ENCODE data around the gene MAGI2.

MAGI2 gene

DNA sequence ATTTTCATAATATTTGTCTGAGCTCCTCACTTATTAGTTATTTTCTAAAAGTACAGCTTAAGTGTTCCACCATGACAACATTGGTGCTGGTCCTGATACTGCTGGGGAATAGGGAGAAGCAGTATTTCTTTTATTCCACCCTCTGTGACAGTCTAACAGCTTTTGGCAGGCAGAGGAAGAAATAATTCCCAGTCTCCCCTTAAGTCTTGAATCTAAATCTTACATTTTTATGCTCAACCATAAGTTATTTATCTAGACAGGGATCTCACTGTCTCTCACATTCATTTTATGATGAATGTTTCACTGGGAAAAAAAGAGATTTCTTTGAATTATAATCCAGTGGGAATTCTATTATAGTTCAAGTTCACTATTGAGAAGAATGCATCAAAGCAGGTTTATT lies 71.5 kb downstream of the MAGI2 start:
- DNase-seq, result no peak

GRCh38 chr7:79377097-79377496 lies 76.4 kb downstream of the MAGI2 start:
- no peak for DNase-seq

DNA sequence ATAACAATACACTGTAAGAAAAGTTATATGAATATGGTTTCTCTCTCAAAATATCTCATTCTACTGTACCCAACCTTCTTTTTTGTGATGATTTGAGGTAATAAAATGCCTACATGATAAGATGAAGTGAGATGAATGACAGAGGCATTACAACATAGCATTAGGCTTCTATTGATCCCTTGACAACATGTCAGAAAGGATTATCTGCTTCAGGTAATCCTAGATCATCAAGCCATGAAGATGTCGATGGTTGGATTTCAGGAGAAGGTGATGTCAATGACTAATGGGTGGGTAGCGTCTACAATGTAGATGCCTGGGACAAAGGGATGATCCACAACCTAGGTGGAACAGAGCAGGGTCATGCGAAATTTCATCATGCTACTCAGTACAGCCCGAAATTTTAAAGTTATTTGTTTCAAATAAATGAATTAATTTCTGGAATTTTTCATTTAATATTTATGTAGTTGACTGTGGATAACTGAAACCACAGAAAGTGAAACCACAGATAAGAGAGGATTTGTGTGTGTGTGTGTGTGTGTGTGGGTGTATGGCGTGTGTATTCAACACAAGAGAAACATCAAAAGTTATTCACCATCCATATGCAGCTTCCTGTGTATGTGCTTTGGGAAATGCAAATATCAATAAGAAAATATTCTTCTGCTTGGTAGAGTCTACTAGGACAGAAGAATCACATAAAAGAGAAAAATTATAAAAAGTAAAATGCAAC lies 77.0 kb downstream of the MAGI2 start:
- no peak for DNase-seq

DNA sequence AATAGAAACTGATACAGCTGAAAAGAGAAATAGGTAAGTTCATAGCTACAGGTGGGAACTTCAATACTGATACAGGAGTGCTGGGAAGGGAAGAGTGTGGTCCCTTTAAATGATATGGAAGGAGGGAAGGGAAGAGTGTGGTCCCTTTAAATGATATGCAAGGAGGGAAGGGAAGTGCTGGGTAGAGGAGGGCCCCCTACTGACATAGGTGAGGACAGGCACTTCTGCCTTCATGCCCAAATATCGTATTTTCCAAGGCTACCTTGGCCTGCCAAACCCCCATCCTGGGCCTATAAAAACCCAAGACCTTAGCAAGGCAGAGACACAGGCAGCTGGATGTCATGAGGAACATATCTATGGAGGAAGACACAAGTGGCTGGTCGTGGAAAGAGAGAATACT lies 92.3 kb downstream of the MAGI2 start:
- no peak for DNase-seq

DNA sequence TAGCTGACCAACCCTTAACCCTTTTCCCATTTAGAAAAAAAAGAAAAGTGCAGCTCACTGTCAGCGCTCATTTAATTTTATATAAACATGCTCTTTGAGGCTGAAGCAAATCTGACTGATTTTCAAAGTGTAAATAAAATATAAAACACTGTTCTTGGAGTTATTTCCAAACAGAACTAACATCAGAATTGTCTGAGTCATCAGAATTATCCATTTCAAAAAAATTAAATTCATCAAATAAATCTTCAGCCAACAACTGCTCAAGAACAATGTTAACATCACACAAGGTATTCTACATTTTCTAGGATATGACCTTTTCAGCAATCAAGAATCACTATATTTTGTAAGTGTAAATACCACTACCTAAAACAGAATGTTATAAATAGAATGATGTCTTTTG lies 93.6 kb downstream of the MAGI2 start:
- DNase-seq, result no peak

- DNase-seq, result no peak
Measured at GRCh38 chr7:79357101-79357500, 96.4 kb downstream of the MAGI2 start.

- no peak for DNase-seq
Measured at GRCh38 chr7:79353720-79354468, 99.6 kb downstream of the MAGI2 start.

- no peak for DNase-seq
Measured at GRCh38 chr7:79352323-79352722, 101.1 kb downstream of the MAGI2 start.

DNA sequence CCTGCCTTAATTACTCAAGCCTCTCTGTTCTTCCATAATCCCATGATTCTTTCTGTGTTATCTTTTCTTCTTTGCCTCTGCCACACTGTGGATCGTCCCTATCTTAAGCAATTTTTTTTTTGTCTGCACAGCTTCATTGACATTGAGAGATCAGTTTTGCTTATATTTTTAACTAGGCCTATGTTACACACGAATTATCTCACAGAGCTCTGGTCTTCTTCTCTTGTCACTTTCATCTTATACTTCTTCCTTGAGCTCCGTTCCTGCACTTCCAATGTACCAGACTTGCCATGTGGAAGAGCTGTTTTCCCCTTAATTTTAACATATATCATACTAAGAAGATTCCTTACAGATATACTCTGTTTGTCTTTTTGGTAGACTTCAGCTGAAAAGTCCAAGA lies 106.1 kb downstream of the MAGI2 start:
- no peak for DNase-seq

DNA sequence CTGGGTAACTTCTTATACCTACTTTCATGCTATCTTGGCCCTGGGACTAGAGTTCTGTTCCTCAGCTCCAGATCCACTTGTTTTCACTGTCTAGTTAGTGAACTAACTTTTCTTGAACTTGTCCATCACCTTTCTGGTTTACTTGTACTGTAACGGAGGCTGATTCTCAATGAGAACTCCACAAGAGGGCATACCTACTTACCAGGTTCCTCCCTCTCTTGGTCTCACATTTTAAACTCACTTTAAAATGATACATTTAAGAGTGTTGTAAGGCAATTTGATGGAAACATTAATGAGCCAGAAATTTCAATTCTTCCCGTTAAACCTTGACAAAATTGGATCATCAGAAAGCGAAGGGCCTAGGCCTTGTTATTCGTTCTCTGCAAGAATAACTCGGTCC lies 111.6 kb downstream of the MAGI2 start:
- no peak for DNase-seq

- DNase-seq, result no peak
Measured at GRCh38 chr7:79340212-79340611, 113.3 kb downstream of the MAGI2 start.

GRCh38 chr7:79339208-79339925 lies 114.1 kb downstream of the MAGI2 start:
- no peak for DNase-seq

- DNase-seq, result peak in 13 of 58 donors; percentile 5 to 45 (median 13)
Measured at GRCh38 chr7:79337717-79338116, 115.8 kb downstream of the MAGI2 start.

DNA sequence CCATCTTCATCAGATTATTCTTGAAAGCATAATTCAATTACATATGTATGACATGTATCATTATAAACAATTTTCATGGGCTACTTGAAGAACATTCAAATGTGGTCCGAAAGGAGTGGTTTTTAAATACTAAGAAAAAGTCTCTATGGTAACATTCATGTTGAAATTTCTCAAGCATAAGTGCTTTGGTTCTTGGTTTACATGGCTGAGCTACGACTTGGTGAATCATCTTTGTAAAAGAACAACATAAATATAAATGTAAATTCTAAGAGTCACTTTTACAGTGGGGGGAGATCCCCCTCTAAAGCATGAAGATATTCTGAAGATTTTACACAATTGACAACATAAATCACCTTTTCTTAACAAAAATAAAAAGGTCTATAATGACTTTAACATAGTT lies 118.6 kb downstream of the MAGI2 start:
- DNase-seq, result no peak

GRCh38 chr7:79334334-79334733 lies 119.1 kb downstream of the MAGI2 start:
- DNase-seq, result no peak

DNA sequence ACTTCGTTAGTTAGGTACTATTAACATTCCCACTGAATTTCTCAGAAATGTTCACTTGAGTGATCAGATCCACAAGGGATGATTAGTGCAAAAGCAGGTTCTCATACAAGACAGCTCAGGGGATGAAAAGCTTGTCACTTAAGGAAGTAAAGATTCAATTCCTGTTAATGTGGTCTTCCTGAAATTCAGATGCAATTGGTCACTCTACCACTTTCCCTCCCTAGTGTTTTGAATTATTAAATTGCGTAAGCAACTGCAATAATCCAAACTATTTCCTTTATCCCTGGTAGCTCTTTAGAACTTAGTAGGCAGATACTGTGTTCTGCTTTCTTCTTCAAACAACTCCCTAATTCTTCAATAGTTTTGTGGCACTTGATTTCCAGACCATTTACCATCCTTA lies 121.4 kb downstream of the MAGI2 start:
- DNase-seq, result no peak

GRCh38 chr7:79329464-79329863 lies 124.0 kb downstream of the MAGI2 start:
- no peak for DNase-seq

GRCh38 chr7:79320741-79321473 lies 132.6 kb downstream of the MAGI2 start:
- no peak for DNase-seq

DNA sequence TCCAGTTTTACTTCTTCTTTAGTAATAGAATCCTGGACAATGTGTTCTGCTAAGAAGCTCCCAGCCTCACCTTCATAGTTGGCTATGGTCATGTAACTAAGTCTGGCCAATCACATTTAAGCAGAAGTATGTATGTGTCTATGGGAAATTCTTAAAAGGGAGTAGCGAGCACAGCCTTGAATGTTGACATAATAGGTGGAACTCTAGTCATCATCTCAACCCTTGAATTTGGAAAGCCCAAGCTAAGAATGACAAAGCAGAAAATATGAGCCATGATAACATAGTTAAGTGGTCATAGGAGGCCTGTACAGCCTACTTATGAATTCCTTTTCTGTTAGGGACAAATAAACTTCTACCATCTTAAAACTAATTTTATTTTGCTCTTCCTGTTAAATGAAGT lies 134.1 kb downstream of the MAGI2 start:
- DNase-seq, result no peak

DNA sequence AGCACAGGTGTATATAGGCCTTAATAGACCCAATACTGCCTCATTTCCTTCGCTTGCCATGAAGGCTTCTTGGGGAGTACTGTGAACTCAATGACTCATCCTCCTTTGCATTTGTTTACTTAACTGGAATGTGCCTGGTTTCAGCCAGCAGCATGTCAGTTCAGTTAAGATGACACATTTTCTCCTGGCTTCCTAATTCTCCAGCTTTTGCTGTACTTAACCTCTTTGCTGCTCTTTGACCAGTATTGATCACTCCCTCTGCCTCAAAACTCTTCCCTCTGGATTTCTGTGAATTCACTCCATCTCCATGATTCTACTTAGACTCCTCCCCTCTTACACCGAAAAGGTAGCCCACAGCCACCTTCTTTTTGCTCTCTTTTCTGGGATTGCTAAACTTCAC lies 135.7 kb downstream of the MAGI2 start:
- DNase-seq, result no peak

DNA sequence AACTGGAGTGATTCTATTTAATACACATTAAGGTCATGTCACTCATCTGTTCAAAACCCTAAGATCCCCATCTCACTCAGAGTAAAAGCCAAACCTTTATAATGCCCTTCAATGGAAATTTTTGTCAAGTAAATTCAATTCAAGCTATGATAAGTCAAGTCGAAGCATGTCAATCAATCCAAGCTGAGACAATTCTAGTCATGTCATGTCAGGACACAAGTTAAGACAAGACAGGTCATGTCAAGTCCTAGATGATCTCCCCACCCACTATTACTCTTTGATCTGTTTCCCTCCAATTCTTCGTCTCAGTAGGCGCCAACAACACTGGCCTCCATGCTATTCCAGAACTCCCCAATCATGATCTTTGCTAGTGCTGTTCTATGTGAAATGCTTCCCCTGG lies 141.4 kb downstream of the MAGI2 start:
- no peak for DNase-seq

DNA sequence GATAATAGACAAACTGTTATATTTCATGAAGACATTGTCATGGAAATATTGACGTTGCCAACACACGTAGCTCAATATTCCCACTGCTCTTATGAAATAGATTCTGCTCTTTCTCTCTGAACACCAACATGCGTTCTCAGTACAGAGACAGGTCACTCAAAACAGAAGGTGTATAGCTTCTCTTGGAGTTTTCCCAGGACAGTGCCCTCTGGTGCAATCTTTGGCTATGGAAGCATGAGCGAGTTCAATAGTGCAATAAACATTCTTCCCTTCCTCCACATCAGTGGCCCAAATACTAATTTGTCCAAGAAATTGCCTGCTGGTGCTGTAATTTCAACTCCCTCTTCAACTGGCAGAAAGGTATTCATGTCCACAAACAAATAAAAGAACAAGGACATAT lies 145.3 kb downstream of the MAGI2 start:
- DNase-seq, result peak in 1 of 58 donors; percentile 4

Data from anterior cingulate cortex (tissue), 58 donors.